ENCODE measurements around the gene LSMEM2.

DNA sequence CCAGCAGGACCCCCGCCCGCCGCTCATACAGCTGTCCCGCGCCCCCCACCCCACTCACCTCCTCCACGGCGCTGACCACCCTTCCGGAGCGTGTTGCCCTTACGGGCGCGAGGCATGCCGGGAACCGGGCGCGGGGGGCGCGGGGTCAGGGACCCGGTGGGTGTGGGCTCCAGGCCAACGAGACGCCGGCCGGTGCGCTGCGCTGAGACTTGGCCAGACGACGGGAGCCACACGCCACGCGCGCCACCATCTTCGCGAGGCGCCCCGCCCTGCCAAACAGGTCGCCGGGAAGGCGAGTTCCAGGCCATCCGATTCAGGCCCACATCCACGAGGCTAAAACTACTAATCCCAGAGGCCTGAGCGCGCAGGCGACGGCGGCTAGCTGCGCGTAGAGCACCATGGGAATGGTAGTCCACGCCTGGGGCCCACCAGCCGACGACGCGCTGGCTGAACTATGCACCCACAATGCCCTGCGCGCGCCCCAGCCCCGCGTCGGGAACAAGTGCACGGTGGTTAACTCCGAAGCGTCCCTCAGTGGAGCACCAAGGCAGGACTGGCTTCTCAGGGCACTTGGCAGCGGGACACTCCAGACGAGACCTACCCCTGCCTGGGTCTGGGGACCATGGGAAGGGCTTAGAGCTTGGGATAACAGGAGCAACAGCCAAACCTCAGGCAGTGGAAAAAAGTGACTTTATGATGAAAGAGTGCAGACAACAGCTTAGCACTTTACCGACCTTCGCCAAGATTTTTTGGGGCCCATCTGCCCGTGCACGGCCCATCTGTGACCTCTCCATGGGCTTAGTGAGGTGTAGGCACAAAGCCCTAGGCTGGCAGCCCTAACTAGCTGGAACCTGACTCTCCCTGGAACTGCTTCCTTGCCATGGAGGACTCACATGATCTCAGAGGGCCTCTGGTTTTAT, 13.5 kb downstream of the LSMEM2 start, which contains the start of gene IFRD2:
- TF ChIP-seq, protein P1, sequence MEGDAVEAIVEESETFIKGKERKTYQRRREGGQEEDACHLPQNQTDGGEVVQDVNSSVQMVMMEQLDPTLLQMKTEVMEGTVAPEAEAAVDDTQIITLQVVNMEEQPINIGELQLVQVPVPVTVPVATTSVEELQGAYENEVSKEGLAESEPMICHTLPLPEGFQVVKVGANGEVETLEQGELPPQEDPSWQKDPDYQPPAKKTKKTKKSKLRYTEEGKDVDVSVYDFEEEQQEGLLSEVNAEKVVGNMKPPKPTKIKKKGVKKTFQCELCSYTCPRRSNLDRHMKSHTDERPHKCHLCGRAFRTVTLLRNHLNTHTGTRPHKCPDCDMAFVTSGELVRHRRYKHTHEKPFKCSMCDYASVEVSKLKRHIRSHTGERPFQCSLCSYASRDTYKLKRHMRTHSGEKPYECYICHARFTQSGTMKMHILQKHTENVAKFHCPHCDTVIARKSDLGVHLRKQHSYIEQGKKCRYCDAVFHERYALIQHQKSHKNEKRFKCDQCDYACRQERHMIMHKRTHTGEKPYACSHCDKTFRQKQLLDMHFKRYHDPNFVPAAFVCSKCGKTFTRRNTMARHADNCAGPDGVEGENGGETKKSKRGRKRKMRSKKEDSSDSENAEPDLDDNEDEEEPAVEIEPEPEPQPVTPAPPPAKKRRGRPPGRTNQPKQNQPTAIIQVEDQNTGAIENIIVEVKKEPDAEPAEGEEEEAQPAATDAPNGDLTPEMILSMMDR (IDR thresholded peaks at IDR 0.05; ENCODE audit: poor library complexity): no peak
- no peak for TF ChIP-seq EZH2 (IDR thresholded peaks at IDR 0.05; ENCODE audit: borderline replicate concordance)

Data from hepatocyte (in vitro differentiated cells).